Naive B cell (primary cell): ENCODE measurements around the gene SBNO2. TPM values are rescaled to one million over a fixed set of nuclear protein-coding genes. Genes with fewer than 3 reads are reported as not detected.

Experiments
- ATAC-seq, 2 donors: fragments of 150-1000 bp; cut with Tn5 transposase; 2 replicates each; pipeline ENCODE4 v1.10.0; 2021; ENCODE audit warnings: low read depth in 2 of 2, mild to moderate bottlenecking in 2 of 2, moderate library complexity in 2 of 2
- DNase-seq: peaks from one replicate; pipeline ENCODE4 v3.0.0; 2022
- H3K27ac Mint-ChIP-seq, 6 donors: one replicate each; pipeline ENCODE4 v1.8.0; 2020 to 2022; ENCODE audit warnings: mild to moderate bottlenecking in 6 of 6, mixed read lengths in 6 of 6, moderate library complexity in 5 of 6, inconsistent platforms in 2 of 6
- H3K27me3 Mint-ChIP-seq, 3 donors: one replicate each; pipeline ENCODE4 v1.8.0; 2021 to 2022; ENCODE audit warnings: mixed read lengths in 3 of 3, mild to moderate bottlenecking in 1 of 3
- H3K36me3 Mint-ChIP-seq, 2 donors: one replicate each; pipeline ENCODE4 v1.8.0; 2020 to 2022; ENCODE audit warnings: mixed read lengths in 2 of 2, inconsistent platforms in 1 of 2, mild to moderate bottlenecking in 1 of 2
- H3K4me1 Mint-ChIP-seq, 3 donors: one replicate each; pipeline ENCODE4 v1.8.0; 2020 to 2022; ENCODE audit warnings: mixed read lengths in 3 of 3, inconsistent platforms in 1 of 3, mild to moderate bottlenecking in 1 of 3, moderate library complexity in 1 of 3
- H3K4me3 Mint-ChIP-seq, 8 donors: one replicate each; pipeline ENCODE4 v1.8.0; 2020 to 2022; ENCODE audit warnings: mild to moderate bottlenecking in 8 of 8, mixed read lengths in 8 of 8, moderate library complexity in 8 of 8, inconsistent platforms in 2 of 8
- H3K9me3 Mint-ChIP-seq, 7 donors: one replicate each; pipeline ENCODE4 v1.8.0; 2020 to 2022; ENCODE audit warnings: mixed read lengths in 7 of 7, mild to moderate bottlenecking in 5 of 7, inconsistent platforms in 2 of 7, moderate library complexity in 1 of 7
- polyA plus RNA-seq, 6 donors: library from polyadenylated mRNA; unstranded; fragments of 300-500 nt; fragmentation: Illumina TruSeq; gene quantifications; one replicate each; pipeline ENCODE4 v1.2.3, GENCODE V29; 2021; ENCODE audit warnings: low read depth in 6 of 6

Gene SBNO2
- polyA plus RNA-seq, 6 donors from 2014 or later, result 0.78 to 2.3 (median 1.3) TPM

DNA sequence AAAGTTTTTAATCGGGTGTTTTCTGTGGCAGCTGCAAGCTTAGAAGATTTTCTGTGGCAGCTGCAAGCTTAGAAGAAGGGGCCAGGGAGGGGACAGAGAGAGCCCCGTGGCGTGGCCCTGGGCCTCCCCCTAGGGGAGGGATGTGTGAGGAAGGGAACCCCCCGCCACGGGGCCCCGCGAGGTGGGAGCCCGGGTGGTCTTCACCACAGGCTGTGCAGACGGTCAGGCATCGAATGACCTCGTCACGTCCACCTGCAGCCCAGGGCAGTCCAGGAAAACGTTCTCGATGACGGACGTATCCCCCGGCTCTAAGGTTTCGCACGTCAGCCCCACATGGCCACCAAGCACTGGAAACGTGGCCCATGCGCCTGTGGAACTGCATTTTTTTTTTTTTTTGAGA is 87.5 kb downstream of the SBNO2 start:
- no peaks in the 10 kb centered on the region for H3K9me3 Mint-ChIP-seq
- H3K27ac Mint-ChIP-seq, result peak overlapping the region in 1 of 6 donors; percentile 36
- no peak for DNase-seq
- H3K36me3 Mint-ChIP-seq, result peaks cover 0 to 10% of the 10 kb centered on the region in 2 donors
- no peak overlapping the region for H3K4me3 Mint-ChIP-seq
- no peak for ATAC-seq
- H3K4me1 Mint-ChIP-seq, result peaks cover 24 to 33% (median 26%) of the 10 kb centered on the region in 3 donors
- no peaks in the 10 kb centered on the region for H3K27me3 Mint-ChIP-seq

DNA sequence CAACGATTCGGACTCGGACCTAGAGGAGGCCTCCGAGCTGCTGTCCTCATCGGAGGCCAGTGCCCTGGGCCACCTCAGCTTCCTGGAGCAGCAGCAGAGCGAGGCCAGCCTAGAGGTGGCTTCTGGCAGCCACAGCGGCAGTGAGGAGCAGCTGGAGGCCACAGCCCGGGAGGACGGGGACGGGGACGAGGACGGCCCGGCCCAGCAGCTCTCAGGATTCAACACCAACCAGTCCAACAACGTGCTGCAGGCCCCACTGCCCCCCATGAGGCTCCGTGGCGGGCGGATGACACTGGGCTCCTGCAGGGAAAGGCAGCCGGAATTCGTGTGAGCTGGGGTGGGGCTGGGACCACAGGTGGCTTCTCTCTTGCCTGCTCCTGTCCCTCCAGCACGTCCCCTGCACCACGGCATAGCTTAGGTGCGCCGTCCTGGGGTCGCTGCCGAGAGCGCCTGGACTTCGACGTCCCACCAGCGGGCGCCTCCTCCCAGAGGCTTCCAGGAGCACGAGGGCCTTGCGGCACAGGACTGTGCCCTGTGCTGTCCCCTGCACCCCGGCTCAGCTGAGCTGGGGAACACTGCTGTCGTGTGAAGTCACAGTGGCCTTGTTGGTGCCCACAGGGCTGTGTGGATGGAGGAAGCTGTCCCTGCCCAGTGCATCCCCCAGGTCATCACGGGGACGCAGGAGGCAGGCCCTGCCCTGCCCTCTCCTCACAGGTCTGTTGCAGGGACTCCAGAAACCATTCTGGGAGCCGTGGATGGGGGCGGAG is 88.2 kb downstream of the SBNO2 start:
- Mint-ChIP-seq H3K4me3 (peak overlapping the region in 2 of 8 donors; percentile 33 to 35), H3K27me3 (no peaks in the 10 kb centered on the region), H3K27ac (peak overlapping the region in 4 of 6 donors; percentile 42 to 81 (median 66)), H3K36me3 (peaks cover 0 to 10% of the 10 kb centered on the region in 2 donors), H3K9me3 (no peaks in the 10 kb centered on the region), H3K4me1 (peaks cover 24 to 33% (median 30%) of the 10 kb centered on the region in 3 donors)
- ATAC-seq, result no peak
- no peak for DNase-seq

DNA sequence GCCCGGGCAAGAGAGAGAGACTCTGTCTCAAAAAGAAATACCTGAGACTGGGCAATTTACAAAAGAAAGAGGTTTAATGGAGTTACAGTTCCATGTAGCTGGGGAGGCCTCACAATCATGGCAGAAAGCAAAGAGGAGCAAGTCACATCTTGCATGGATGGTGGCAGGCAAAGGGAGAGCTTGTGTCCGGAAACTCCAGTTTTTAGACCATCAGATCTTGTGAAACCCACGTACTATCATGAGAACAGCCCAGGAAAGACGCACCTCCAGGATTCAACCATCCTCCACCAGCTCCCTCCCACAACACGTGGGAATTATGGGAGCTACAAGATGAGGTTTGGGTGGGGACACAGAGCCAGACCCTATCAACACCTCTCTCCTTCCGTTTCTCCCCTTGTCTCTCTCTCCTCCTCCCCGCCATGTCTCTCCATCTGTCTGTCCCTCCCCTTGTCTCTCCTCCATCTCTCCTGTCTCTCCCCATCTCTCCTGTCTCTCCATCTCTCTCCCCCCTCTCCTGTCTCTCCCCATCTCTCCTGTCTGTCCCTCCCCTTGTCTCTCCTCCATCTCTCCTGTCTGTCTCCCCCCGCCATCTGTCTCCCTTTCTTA is 88.9 kb downstream of the SBNO2 start:
- Mint-ChIP-seq H3K36me3 (peaks cover 0 to 10% of the 10 kb centered on the region in 2 donors), H3K27ac (peak overlapping the region in 3 of 6 donors; percentile 74 to 81 (median 76)), H3K9me3 (no peaks in the 10 kb centered on the region), H3K4me3 (peak overlapping the region in 4 of 8 donors; percentile 33 to 72 (median 42)), H3K4me1 (peaks cover 24 to 33% (median 31%) of the 10 kb centered on the region in 3 donors), H3K27me3 (no peaks in the 10 kb centered on the region)
- no peak for DNase-seq
- ATAC-seq, result no peak

DNA sequence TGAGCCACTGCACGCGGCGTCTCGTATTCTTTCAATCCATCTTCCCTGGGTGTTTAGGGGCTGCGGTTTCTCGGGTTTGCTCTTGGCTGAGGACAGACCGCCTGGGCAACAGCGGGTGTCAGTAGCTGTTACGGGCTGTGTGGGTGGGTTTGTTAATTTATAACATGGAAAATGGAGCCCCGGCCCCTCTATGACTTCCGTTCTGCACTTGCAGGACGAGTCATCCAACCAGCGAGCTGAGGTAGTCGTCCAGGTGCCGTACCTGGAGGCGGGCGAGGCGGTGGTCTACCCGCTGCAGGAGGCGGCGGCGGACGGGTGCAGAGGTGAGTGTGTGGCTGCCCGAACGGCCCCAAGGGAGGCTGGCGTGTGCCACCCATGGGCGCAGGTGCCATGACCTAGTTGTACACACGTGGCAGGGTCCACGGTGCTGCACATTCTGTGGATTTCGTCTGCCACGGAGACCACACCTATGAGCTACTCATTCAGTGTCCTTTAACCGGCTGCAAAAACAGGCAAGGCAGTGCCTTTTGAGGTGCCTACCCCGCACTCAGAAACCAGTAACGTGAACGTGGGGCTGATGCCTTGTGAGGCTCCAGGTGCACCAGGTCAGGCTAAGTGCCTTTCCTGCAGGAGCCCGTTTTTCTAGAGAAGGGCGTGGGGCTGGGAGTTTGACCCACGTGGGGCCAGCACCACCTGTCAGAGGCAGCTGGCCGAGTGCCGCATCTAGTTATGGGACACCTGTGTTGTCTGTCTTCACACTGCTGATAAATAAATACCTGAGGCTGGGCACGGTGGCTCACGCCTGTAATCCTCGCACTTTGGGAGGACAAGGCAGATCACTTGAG is 89.8 kb downstream of the SBNO2 start:
- peak overlapping the region in 2 of 8 donors; percentile 29 to 33 for H3K4me3 Mint-ChIP-seq
- ATAC-seq, result no peak
- H3K27me3 Mint-ChIP-seq, result no peaks in the 10 kb centered on the region
- peaks cover 24 to 31% (median 31%) of the 10 kb centered on the region in 3 donors for H3K4me1 Mint-ChIP-seq
- no peak for DNase-seq
- H3K9me3 Mint-ChIP-seq, result no peaks in the 10 kb centered on the region
- peak overlapping the region in 5 of 6 donors; percentile 76 to 82 (median 81) for H3K27ac Mint-ChIP-seq
- H3K36me3 Mint-ChIP-seq, result peaks cover 0 to 10% of the 10 kb centered on the region in 2 donors

DNA sequence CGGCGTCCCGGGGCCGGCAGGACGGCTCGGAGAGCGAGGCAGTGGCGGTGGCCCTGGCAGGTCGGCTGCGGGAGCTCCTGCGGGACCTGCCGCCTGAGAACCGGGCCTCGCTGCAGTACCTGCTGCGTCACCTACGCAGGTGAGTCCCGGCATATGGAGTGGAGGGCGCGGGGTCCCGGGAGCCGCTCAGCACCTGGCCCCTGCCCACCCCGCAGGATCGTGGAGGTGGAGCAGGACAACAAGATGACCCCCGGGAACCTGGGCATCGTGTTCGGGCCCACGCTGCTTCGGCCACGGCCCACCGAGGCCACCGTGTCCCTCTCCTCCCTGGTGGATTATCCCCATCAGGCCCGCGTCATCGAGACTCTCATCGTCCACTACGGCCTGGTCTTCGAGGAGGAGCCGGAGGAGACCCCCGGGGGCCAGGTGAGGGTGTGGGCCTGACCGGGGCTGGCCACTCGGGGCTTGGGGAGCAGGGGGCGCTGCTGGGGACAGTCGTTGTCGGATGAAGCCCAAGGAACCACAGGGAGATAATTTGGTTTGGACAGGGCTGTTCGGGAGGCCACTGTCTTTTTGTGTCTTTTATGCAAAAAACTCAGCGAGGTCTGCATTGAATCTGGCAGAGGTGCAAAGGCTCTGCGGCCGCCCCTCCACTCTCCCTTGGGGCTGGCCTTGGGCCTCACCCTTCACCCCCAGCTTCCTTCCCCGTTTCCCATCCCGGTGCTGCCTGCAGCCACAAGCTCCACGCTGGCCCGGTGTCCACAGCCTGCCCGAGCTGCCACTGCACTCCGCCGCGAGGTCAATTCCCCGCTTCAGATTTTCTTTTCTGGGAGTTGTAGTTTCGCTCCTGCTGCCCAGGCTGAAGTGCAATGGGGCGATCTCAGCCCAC is 90.9 kb downstream of the SBNO2 start:
- DNase-seq (no peak), ATAC-seq (no peak)
- H3K9me3 Mint-ChIP-seq, result no peaks in the 10 kb centered on the region
- no peak overlapping the region for H3K4me3 Mint-ChIP-seq
- no peaks in the 10 kb centered on the region for H3K27me3 Mint-ChIP-seq
- peaks cover 0 to 10% of the 10 kb centered on the region in 2 donors for H3K36me3 Mint-ChIP-seq
- peaks cover 20 to 25% (median 23%) of the 10 kb centered on the region in 3 donors for H3K4me1 Mint-ChIP-seq
- peak overlapping the region in 3 of 6 donors; percentile 28 to 82 (median 79) for H3K27ac Mint-ChIP-seq

DNA sequence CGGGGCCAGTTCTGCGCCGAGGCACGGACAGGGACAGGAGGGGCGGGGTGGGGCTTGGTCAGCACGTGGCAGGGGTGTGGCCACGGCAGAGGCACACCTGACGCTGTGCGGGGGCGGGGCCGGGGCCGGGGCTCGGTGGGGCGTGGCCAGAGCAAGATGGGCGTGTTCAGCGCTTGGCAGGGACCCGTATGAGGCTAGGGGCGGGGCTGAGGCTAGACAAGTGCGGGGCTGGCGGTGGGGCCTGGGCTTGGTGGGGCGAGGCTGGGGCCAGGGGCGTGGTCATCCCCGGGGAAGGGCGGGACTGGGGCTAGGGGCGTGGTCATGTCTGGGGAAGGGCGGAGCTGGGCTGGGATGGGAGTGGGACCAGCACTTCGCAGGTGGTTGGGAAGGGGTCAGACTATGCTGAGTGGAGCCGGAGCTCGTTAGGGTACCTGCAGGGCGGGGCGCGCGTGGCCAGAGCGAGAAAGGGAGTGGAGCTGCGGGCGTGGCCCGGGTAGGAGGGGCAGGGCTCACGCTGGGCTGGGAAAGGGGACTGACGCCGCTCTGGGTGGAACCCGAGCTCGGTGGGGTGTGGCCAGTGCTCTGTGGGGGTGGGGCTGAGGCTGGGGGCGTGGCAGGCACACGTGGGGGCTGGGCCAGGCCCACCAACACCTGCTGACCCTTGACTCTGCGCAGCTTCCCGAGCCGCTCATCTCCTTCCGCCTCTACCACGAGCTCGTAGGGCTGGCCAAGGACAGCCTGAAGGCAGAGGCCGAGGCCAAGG is 91.7 kb downstream of the SBNO2 start:
- no peaks in the 10 kb centered on the region for H3K9me3 Mint-ChIP-seq
- H3K36me3 Mint-ChIP-seq, result peaks cover 0 to 10% of the 10 kb centered on the region in 2 donors
- peak overlapping the region in 1 of 8 donors; percentile 47 for H3K4me3 Mint-ChIP-seq
- peak; percentile 66 to 75 for ATAC-seq
- no peaks in the 10 kb centered on the region for H3K27me3 Mint-ChIP-seq
- H3K27ac Mint-ChIP-seq, result peak overlapping the region in 2 of 6 donors; percentile 24 to 41
- H3K4me1 Mint-ChIP-seq, result peaks cover 16 to 22% (median 16%) of the 10 kb centered on the region in 3 donors
- no peak for DNase-seq

DNA sequence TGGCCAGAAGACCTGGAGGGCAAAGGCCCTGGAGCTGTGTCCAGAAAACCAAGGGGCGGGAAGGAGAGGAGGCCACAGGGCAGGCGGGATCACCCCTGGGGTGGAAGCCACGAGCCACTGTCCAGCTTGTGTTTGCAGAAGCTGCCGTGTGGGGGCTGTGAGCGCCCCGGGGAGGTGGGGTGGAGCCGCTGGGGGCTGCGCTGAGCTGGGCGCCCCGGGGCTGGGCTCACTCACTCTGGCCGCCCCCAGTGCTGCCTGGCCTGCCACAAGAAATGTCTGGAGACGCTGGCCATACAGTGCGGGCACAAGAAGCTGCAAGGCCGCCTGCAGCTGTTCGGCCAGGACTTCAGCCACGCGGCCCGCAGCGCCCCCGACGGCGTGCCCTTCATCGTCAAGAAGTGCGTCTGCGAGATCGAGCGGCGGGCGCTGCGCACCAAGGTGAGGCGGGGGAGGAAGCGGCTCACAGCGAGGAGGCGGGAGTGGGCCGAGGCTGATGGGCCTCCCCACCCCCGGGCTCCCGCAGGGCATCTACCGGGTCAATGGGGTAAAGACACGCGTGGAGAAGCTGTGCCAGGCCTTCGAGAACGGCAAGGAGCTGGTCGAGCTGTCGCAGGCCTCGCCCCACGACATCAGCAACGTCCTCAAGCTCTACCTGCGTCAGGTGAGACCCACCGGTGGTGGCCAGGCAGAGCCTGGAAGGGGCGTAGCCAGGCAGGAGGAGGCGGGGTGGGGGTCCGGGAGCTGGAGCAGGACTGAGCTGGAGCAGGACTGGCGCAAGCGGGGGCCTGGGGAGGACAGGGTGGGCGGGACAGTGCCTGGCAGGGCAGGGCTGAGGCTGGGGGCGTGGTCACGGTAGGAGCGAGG is 92.5 kb downstream of the SBNO2 start:
- ATAC-seq (no peak), DNase-seq (no peak)
- H3K4me3 Mint-ChIP-seq, result peak overlapping the region in 1 of 8 donors; percentile 13
- peaks cover 5 to 10% of the 10 kb centered on the region in 2 donors for H3K36me3 Mint-ChIP-seq
- peaks cover 19 to 25% (median 22%) of the 10 kb centered on the region in 3 donors for H3K4me1 Mint-ChIP-seq
- H3K27me3 Mint-ChIP-seq, result no peaks in the 10 kb centered on the region
- no peaks in the 10 kb centered on the region for H3K9me3 Mint-ChIP-seq
- peak overlapping the region in 3 of 6 donors; percentile 41 to 84 (median 53) for H3K27ac Mint-ChIP-seq

DNA sequence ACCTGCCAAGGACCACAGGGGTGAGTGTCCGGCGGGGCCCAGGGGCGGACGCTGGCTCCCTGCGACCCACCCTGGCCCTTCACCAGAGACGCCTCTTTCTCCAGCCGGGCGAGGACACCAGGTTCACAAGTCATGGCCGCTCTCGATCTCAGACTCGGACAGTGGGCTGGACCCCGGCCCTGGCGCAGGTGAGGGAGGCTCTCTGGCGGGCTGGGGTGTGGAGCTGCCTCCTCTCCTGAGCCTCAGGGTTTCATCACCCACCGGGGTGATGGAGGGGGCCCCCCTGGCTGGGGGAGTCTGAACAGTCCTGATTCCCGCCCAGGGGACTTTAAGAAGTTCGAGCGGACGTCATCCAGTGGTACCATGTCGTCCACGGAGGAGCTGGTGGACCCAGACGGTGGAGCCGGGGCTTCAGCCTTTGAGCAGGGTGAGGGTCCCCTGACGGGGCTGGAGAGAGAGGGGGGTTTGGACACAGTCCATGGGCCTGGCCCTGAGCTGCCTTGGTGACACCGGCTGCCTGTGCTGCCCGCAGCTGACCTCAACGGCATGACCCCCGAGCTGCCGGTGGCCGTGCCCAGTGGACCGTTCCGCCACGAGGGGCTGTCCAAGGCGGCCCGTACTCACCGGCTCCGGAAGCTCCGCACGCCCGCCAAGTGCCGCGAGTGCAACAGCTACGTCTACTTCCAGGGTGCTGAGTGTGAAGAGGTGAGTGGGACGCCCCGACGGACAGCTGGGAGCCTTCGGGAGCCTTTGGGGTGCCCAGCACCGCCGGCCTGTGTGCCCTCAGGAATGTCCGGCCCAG is 93.5 kb downstream of the SBNO2 start:
- H3K4me1 Mint-ChIP-seq, result peaks cover 24 to 34% (median 25%) of the 10 kb centered on the region in 3 donors
- peaks cover 5 to 9% of the 10 kb centered on the region in 2 donors for H3K36me3 Mint-ChIP-seq
- H3K9me3 Mint-ChIP-seq, result no peaks in the 10 kb centered on the region

DNA sequence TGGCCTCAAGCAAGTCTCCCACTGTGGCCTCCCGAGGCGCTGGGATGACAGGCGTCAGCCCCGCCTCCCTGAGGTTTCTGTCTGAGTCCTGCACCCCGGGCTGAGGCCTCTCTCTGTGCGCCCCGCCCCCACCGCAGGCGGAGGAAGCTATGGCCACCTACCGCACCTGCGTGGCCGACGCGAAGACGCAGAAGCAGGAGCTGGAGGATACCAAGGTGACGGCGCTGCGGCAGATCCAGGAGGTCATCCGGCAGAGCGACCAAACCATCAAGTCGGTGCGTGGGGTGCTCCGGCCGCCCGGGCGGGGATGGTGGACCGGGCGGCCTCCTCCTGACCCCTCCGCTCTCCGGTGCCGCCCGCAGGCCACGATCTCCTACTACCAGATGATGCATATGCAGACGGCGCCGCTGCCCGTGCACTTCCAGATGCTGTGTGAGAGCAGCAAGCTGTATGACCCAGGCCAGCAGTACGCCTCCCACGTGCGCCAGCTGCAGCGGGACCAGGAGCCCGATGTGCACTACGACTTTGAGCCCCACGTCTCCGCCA is 94.4 kb downstream of the SBNO2 start:
- Mint-ChIP-seq H3K4me3 (peak overlapping the region in 3 of 8 donors; percentile 25 to 29 (median 28)), H3K36me3 (peaks cover 0 to 5% of the 10 kb centered on the region in 2 donors), H3K27me3 (no peaks in the 10 kb centered on the region), H3K4me1 (peaks cover 16 to 30% (median 20%) of the 10 kb centered on the region in 3 donors), H3K27ac (peak overlapping the region in 1 of 6 donors; percentile 50), H3K9me3 (no peaks in the 10 kb centered on the region)
- DNase-seq (no peak), ATAC-seq (no peak)

More for the DNA sequence above, 93.5 kb downstream of the SBNO2 start:
- Mint-ChIP-seq H3K27me3 (no peaks in the 10 kb centered on the region), H3K4me3 (peak overlapping the region in 2 of 8 donors; percentile 13 to 25), H3K27ac (peak overlapping the region in 3 of 6 donors; percentile 53 to 65 (median 63))
- ATAC-seq, result no peak
- DNase-seq, result no peak

DNA sequence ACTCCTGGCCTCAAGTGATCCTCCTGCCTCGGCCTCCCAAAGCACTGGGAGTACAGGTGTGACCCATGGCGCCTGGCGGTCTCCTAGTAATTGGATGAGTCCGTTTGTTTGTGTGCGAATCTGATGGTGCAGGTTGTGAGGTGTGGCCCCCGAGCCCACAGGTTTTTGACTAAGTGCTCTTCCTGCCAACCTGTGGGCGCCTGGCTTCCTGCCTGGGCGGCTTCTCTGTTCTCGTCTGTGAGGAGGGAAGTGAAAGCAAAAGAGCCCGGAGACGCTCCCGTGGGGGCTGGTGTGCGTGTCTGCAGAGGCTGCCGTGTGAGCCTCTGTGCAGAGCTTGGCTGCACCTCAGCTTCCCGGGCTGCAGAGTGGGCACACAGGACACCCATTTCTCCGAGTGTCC is 97.1 kb downstream of the SBNO2 start:
- DNase-seq (peak; percentile 94), ATAC-seq (peak; percentile 92 to 93)
- Mint-ChIP-seq H3K9me3 (no peaks in the 10 kb centered on the region), H3K27me3 (no peaks in the 10 kb centered on the region), H3K36me3 (peaks cover 5 to 9% of the 10 kb centered on the region in 2 donors), H3K4me1 (peaks cover 28 to 46% (median 40%) of the 10 kb centered on the region in 3 donors), H3K27ac (peak overlapping the region; percentile 90 to 98 (median 98)), H3K4me3 (peak overlapping the region; percentile 72 to 91 (median 86))
